Psoas muscle (tissue), 8 donors: ENCODE results near the gene ENPEP. TPM values are rescaled to one million over a fixed set of nuclear protein-coding genes. Genes with fewer than 3 reads are reported as not detected.

Experiments
- ATAC-seq, 4 donors: fragments of 200-7000 bp; cut with Tn5 transposase; one replicate each; pipeline ENCODE4 v1.9.1; 2020; ENCODE audit warnings: moderate library complexity in 3 of 4, mild to moderate bottlenecking in 2 of 4
- DNase-seq, 2 donors: peaks; one replicate each; pipeline ENCODE4 v3.0.0-alpha.2; 2020
- H3K27ac ChIP-seq: fragments of 200-600 bp; one replicate; pipeline ENCODE4 v1.8.0; 2022
- H3K27me3 ChIP-seq, 3 donors: fragments of 200-600 bp in 1 of 3; one replicate each; pipeline versions ENCODE4 v1.6.1 to v1.8.0; 2013 to 2022; ENCODE audit warnings: low read length in 2 of 3, mild to moderate bottlenecking in 2 of 3, moderate library complexity in 1 of 3; ENCODE audit not compliant: insufficient read depth in 3 of 3
- H3K36me3 ChIP-seq, 2 donors: fragments of 200-600 bp in 1 of 2; one replicate each; pipeline versions ENCODE4 v1.6.1 to v1.8.0; 2013 to 2022; ENCODE audit warnings: low read depth in 1 of 2, mild to moderate bottlenecking in 1 of 2, moderate library complexity in 1 of 2; ENCODE audit not compliant: insufficient read depth in 1 of 2
- H3K4me1 ChIP-seq: fragments of 200-600 bp; one replicate; pipeline ENCODE4 v1.8.0; 2022
- H3K4me3 ChIP-seq: fragments of 200-600 bp; one replicate; pipeline ENCODE4 v1.8.0; 2022; ENCODE audit warnings: mild to moderate bottlenecking
- H3K9me3 ChIP-seq: fragments of 200-600 bp; one replicate; pipeline ENCODE4 v1.8.0; 2022
- WGBS, 3 donors: extraction: QIAGEN DNeasy Blood & Tissue Kit; methylation state at CpG; one replicate each; pipeline versions ENCODE4 v1.1.6 to v1.1.7; 2013; 5-methylcytosine and 5-hydroxymethylcytosine counted together
- intact Hi-C, 2 donors: fragments of 100-400 bp; cut with DNase I; formaldehyde crosslinking; loops; one replicate each; pipeline versions ENCODE4 v1.11.0 to v1.14.2; 2022
- polyA plus RNA-seq, 3 donors: library from polyadenylated mRNA; stranded (reverse); fragments of 200-250 nt; gene quantifications; one replicate each; pipeline ENCODE4 v1.2.3, GENCODE V29; 2013
- total RNA-seq, 4 donors: library from RNA; stranded (reverse); fragmentation: NEBNext Ultra II Directional in 2 of 4; extraction: Animal tissue kit (Norgen Biotek cat#: 25700) in 2 of 4; gene quantifications; one replicate each; pipeline versions ENCODE4 v1.2.1 to v1.2.4, GENCODE V29; 2021 to 2023
- TF ChIP-seq, protein P1 (sequence below): fragments of 200-600 bp; IDR thresholded peaks from one replicate; pipeline ENCODE4 v1.8.0; 2022; ENCODE audit warnings: antibody characterized with exemption
- donor health status: healthy with polysubstance abuse.
- donor health status: DM: no; HTN: no; CAD: no; lungs with moderate emphysema.
- donor health status: Bipolar disorder and iron deficiency.
- donor health status: healthy.
- donor health status: DM: yes; HTN: yes; CAD: no.
- donor health status: DM: no; HTN: no; CAD: no.
- donor health status: DM: no; HTN: no; CAD: no.
- donor health status: DM: yes; HTN: yes; CAD: no.

ENPEP gene
- total and polyA plus RNA-seq, 7 donors = 0.75 to 4.3 (median 1.4) TPM

- H3K27me3 ChIP-seq = no peaks in the 10 kb centered on the region
- ATAC-seq (peak; percentile 96 to 99 (median 98)), DNase-seq (no peak)
- WGBS, 3 donors = 22 to 27% (median 23%) methylated on average over 3 of the region's 3 CpGs
- TF ChIP-seq, protein P1, sequence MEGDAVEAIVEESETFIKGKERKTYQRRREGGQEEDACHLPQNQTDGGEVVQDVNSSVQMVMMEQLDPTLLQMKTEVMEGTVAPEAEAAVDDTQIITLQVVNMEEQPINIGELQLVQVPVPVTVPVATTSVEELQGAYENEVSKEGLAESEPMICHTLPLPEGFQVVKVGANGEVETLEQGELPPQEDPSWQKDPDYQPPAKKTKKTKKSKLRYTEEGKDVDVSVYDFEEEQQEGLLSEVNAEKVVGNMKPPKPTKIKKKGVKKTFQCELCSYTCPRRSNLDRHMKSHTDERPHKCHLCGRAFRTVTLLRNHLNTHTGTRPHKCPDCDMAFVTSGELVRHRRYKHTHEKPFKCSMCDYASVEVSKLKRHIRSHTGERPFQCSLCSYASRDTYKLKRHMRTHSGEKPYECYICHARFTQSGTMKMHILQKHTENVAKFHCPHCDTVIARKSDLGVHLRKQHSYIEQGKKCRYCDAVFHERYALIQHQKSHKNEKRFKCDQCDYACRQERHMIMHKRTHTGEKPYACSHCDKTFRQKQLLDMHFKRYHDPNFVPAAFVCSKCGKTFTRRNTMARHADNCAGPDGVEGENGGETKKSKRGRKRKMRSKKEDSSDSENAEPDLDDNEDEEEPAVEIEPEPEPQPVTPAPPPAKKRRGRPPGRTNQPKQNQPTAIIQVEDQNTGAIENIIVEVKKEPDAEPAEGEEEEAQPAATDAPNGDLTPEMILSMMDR = no peak
- H3K4me3 ChIP-seq = peak overlapping the region; percentile 47
- H3K4me1 ChIP-seq = no peaks in the 10 kb centered on the region
- peak overlapping the region; percentile 82 for H3K27ac ChIP-seq
- no peaks in the 10 kb centered on the region for H3K36me3 ChIP-seq
- intact Hi-C loops = no loop called here
- peaks cover 3% of the 10 kb centered on the region for H3K9me3 ChIP-seq
Observed at GRCh38 chr4:110533940-110534339, 58.0 kb downstream of the ENPEP start.

- Histone ChIP-seq H3K9me3 (peaks cover 3% of the 10 kb centered on the region), H3K4me3 (no peak overlapping the region), H3K27ac (peak overlapping the region; percentile 13), H3K4me1 (peaks cover 9% of the 10 kb centered on the region), H3K36me3 (no peaks in the 10 kb centered on the region), H3K27me3 (no peaks in the 10 kb centered on the region)
- peak; percentile 55 to 78 (median 76) for ATAC-seq
- intact Hi-C loops = loop anchor here in 1 of 2 donors (5.0 kb wide), 1 partner anchor 47 kb away; no protein-coding TSS in a partner anchor
- no peak for DNase-seq
- WGBS, 3 donors = 19 to 22% (median 21%) methylated on average over 3 of the region's 3 CpGs
- TF ChIP-seq, protein P1 = no peak
Observed at GRCh38 chr4:110540581-110540980, 64.6 kb downstream of the ENPEP start.

GRCh38 chr4:110540982-110541451 is 65.1 kb downstream of the ENPEP start:
- no peaks in the 10 kb centered on the region for H3K27me3 ChIP-seq
- no peak for DNase-seq
- TF ChIP-seq, protein P1 = no peak
- peaks cover 3% of the 10 kb centered on the region for H3K9me3 ChIP-seq
- ATAC-seq = peak; percentile 32 to 62 (median 46)
- H3K36me3 ChIP-seq = no peaks in the 10 kb centered on the region
- intact Hi-C loops = loop anchor here in 1 of 2 donors (5.0 kb wide), 1 partner anchor 46 kb away; no protein-coding TSS in a partner anchor
- H3K4me1 ChIP-seq = peaks cover 9% of the 10 kb centered on the region
- peak overlapping the region; percentile 13 for H3K27ac ChIP-seq
- H3K4me3 ChIP-seq = no peak overlapping the region
- WGBS, 3 donors = 38 to 59% (median 49%) methylated on average over 1 of the region's 1 CpG

- TF ChIP-seq, protein P1 = no peak
- WGBS, 3 donors = 61 to 67% (median 66%) methylated on average over 2 of the region's 2 CpGs
Observed at GRCh38 chr4:110543577-110543976, 67.6 kb downstream of the ENPEP start.

GRCh38 chr4:110544594-110544993 is 68.6 kb downstream of the ENPEP start:
- DNase-seq (no peak), ATAC-seq (no peak)
- no peaks in the 10 kb centered on the region for H3K9me3 ChIP-seq
- intact Hi-C loops = loop anchor here in 1 of 2 donors (5.0 kb wide), 1 partner anchor 43 kb away; no protein-coding TSS in a partner anchor
- TF ChIP-seq, protein P1 = no peak
- H3K27me3 ChIP-seq = no peaks in the 10 kb centered on the region
- no peak overlapping the region for H3K4me3 ChIP-seq
- H3K36me3 ChIP-seq = no peaks in the 10 kb centered on the region
- no peak overlapping the region for H3K27ac ChIP-seq
- H3K4me1 ChIP-seq = peaks cover 9% of the 10 kb centered on the region

More at GRCh38 chr4:110543577-110543976, 67.6 kb downstream of the ENPEP start:
- intact Hi-C loops = loop anchor here in 1 of 2 donors (5.0 kb wide), 1 partner anchor 44 kb away; no protein-coding TSS in a partner anchor
- ATAC-seq (peak in 1 of 4 donors; percentile 60), DNase-seq (no peak)
- Histone ChIP-seq H3K4me1 (peaks cover 9% of the 10 kb centered on the region), H3K36me3 (no peaks in the 10 kb centered on the region), H3K9me3 (no peaks in the 10 kb centered on the region), H3K4me3 (no peak overlapping the region), H3K27me3 (no peaks in the 10 kb centered on the region), H3K27ac (no peak overlapping the region)
